ENCODE results near the gene IMPACT. TPM values are rescaled to one million over a fixed set of nuclear protein-coding genes. Genes with fewer than 3 reads are reported as not detected.
A peak's percentile ranks its signal among the peaks of the same experiment; 100 is the strongest.

IMPACT gene
- total RNA-seq, 1 experiment from 2014 or later: 21.7 TPM

- in situ Hi-C loops (cut with HindIII; ENCODE audit: low pct_unique_long_range_greater_than_20kb, low sequenced_read_pairs): no loop called here
- no peak for DNase-seq (ENCODE audit: low read depth)
Observed at GRCh38 chr18:24414349-24415003, 12.0 kb upstream of the IMPACT start.

DNA sequence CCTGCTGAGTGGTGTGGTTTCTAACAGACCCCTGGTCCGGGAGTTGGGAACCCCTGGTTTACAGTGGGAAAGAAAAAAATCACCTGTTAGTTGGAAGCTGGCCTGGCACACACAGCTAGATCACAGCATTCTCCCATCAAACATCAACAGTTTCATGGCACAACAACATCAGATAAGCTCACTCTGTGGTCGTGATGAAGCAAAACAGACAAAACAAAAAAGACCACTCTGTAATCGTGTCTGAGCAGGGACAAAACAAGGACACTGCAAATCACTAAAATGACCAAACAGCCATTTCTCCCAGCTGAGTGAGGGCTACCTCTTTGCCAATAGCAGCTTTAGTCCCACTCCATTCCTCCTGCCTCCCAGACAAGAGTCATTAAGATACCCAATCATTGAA lies 9.0 kb upstream of the IMPACT start:
- in situ Hi-C loops (cut with HindIII; ENCODE audit: low pct_unique_long_range_greater_than_20kb, low sequenced_read_pairs): no loop called here
- DNase-seq (ENCODE audit: low read depth): no peak

- in situ Hi-C loops (cut with HindIII; ENCODE audit: low pct_unique_long_range_greater_than_20kb, low sequenced_read_pairs): no loop called here
- no peak for DNase-seq (ENCODE audit: low read depth)
Observed at GRCh38 chr18:24420551-24420950, 5.9 kb upstream of the IMPACT start.

GRCh38 chr18:24421831-24422230 lies 4.6 kb upstream of the IMPACT start:
- DNase-seq (ENCODE audit: low read depth): no peak
- in situ Hi-C loops (cut with HindIII; ENCODE audit: low pct_unique_long_range_greater_than_20kb, low sequenced_read_pairs): no loop called here

- in situ Hi-C loops (cut with HindIII; ENCODE audit: low pct_unique_long_range_greater_than_20kb, low sequenced_read_pairs): no loop called here
- no peak for DNase-seq (ENCODE audit: low read depth)
Observed at GRCh38 chr18:24426073-24426397, 435 bp upstream of the IMPACT start.

GRCh38 chr18:24427484-24427883 lies 1.0 kb downstream of the IMPACT start:
- DNase-seq (ENCODE audit: low read depth): peak; percentile 14

DNA sequence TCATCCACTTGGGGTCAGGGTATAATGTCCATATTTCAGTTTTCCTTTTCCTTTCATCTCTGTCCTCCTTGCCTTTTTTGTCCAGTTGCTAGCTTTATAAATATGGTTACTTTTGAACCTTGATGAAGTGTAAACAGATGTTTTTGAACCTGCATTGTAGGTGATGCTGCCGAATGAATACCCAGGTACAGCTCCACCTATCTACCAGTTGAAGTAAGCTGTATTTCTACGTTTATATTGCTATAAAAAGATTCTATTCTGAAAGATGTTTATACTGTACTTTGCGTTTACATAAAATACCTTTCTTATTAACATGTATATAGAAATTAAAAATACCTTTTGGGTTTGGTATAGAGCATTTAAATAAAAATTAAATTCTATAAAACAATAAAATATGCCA lies 2.2 kb downstream of the IMPACT start:
- no peak for DNase-seq (ENCODE audit: low read depth)
- in situ Hi-C loops (cut with HindIII; ENCODE audit: low pct_unique_long_range_greater_than_20kb, low sequenced_read_pairs): no loop called here

More at GRCh38 chr18:24427484-24427883, 1.0 kb downstream of the IMPACT start:
- in situ Hi-C loops (cut with HindIII; ENCODE audit: low pct_unique_long_range_greater_than_20kb, low sequenced_read_pairs): no loop called here

DNA sequence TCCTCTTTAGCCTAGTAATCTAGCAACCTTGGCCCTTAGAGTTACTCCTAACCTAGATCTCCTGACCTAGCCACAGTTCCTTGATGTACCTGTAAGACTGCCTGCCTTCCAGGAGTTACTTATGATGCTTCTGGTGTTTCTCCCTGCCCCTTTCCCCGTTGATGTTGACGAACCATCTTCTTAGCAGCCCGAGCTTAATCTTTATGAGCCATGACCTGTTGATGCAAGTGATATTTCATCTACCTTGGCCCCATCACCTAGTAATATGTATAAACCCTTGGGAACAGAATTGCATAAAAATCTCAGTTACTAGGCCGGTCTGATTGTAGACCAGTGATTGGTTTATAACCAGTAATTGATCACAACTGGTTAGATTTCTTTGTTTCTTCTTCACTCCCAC lies 2.7 kb downstream of the IMPACT start:
- DNase-seq (ENCODE audit: low read depth): no peak
- in situ Hi-C loops (cut with HindIII; ENCODE audit: low pct_unique_long_range_greater_than_20kb, low sequenced_read_pairs): no loop called here

DNA sequence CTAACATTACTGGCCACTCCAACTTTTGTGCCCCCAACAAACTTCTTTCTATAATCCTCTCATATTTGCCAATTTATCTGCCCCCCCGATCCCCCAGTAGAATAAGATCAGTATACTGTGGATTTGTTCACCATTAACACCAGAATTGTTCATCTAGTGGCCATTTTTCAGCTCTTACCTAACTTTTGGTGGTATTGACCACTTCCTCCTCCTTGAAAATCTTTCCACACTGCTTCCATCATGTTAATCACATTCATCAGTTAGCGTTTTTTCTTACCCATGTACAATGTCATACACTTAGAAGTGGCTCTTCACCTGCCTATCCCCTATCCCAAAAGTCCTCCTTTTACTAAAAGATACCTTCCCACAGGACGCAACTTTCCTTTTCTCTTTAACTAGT lies 6.1 kb downstream of the IMPACT start:
- DNase-seq (ENCODE audit: low read depth): no peak
- in situ Hi-C loops (cut with HindIII; ENCODE audit: low pct_unique_long_range_greater_than_20kb, low sequenced_read_pairs): no loop called here

- DNase-seq (ENCODE audit: low read depth): no peak
- in situ Hi-C loops (cut with HindIII; ENCODE audit: low pct_unique_long_range_greater_than_20kb, low sequenced_read_pairs): no loop called here
Observed at GRCh38 chr18:24436939-24437338, 10.5 kb downstream of the IMPACT start.

- in situ Hi-C loops (cut with HindIII; ENCODE audit: low pct_unique_long_range_greater_than_20kb, low sequenced_read_pairs): no loop called here
- DNase-seq (ENCODE audit: low read depth): no peak
Observed at GRCh38 chr18:24443870-24444269, 17.4 kb downstream of the IMPACT start.

DNA sequence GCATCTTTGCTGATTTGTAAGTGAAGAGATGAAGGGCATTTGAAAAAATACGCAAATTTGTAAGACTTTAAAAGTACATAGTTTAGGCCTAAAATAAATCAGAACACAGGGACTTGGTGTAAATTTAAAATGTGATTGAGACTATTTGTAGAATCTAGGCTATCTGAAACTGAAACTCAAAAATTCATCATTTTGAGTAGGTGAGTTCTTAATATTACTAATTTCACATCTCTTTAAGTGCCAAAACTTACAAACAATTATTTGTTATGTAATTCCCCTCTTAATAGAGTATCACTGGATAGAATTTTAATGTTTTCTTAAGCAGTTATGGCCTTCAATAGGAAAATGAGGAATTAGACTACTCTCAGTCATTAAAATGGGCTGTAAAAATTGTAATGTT lies 20.0 kb downstream of the IMPACT start:
- DNase-seq (ENCODE audit: low read depth): no peak
- in situ Hi-C loops (cut with HindIII; ENCODE audit: low pct_unique_long_range_greater_than_20kb, low sequenced_read_pairs): no loop called here

DNA sequence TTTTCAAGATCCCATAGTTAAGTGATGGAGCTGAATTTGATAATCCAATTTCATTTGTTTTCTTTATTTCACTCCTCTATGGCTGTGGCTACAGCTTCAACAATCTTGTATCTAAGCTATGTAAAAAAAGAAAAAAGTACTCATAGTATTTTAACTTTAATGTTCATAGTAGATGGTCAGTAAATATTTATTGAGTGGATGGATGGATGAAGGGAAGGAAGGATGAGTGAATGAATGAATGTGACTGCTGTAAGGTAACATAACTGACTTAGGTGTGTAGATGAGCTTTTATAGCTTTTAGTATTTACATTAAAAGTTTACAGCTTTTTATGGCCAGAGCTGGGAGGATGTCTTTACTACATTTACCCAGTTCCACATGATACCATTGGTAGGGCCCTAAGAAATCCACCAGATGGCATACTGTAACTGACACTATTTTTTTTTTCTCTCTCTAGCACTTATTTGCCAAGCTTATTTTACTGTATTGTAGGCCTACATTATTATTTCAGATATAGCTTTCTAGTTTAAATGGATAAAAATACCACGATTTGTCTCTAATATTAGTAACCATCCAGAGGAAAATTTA lies 20.6 kb downstream of the IMPACT start:
- in situ Hi-C loops (cut with HindIII; ENCODE audit: low pct_unique_long_range_greater_than_20kb, low sequenced_read_pairs): no loop called here
- no peak for DNase-seq (ENCODE audit: low read depth)

GRCh38 chr18:24447961-24448360 lies 21.5 kb downstream of the IMPACT start:
- no peak for DNase-seq (ENCODE audit: low read depth)
- in situ Hi-C loops (cut with HindIII; ENCODE audit: low pct_unique_long_range_greater_than_20kb, low sequenced_read_pairs): no loop called here

- in situ Hi-C loops (cut with HindIII; ENCODE audit: low pct_unique_long_range_greater_than_20kb, low sequenced_read_pairs): no loop called here
Observed at GRCh38 chr18:24456549-24456948, 30.1 kb downstream of the IMPACT start.

DNA sequence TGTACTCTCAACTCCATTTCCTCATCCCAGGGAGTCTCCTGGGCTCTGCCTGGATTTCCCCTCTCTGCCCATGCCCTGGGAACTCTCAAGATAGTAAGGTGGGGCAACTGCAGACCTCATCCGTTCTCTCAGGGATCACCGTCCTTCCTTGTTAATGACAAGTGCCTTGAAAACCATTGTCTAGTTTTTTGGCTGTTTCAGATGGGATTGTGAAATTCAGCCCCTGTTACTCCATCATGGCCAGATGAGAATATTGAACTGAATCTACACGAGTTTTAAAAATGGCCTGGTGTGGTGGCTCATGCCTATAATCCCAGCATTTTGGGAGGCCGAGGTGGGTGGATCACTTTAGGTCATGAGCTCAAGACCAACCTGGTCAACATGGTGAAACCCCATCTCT lies 33.3 kb downstream of the IMPACT start:
- in situ Hi-C loops (cut with HindIII; ENCODE audit: low pct_unique_long_range_greater_than_20kb, low sequenced_read_pairs): no loop called here
- DNase-seq (ENCODE audit: low read depth): no peak

More at GRCh38 chr18:24456549-24456948, 30.1 kb downstream of the IMPACT start:
- DNase-seq (ENCODE audit: low read depth): no peak

DNA sequence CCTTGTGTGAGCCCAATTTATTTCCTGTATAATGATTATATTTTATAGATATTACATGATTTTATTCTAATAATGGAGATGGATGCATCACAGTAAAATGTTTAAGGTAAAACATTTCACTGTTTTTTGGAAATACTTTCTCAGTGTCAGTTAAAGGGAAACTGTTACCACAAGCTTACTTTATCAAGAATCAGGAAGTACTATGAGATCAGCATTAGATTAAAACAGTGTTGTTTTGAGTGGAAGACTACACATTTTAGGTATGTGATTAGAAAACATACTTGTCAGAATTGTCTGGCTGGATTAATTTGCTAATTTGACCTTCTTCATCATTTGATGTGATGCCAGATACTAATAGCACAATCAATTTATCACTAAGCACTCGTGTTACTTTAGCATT lies 33.9 kb downstream of the IMPACT start, which contains the start of gene HRH4:
Gene HRH4, plus strand, starts transcription at position 250 of the 400 bp plus-strand sequence. Its CDS starts 92 bp downstream, at position 342.
- in situ Hi-C loops (cut with HindIII; ENCODE audit: low pct_unique_long_range_greater_than_20kb, low sequenced_read_pairs): no loop called here
- DNase-seq (ENCODE audit: low read depth): no peak

DNA sequence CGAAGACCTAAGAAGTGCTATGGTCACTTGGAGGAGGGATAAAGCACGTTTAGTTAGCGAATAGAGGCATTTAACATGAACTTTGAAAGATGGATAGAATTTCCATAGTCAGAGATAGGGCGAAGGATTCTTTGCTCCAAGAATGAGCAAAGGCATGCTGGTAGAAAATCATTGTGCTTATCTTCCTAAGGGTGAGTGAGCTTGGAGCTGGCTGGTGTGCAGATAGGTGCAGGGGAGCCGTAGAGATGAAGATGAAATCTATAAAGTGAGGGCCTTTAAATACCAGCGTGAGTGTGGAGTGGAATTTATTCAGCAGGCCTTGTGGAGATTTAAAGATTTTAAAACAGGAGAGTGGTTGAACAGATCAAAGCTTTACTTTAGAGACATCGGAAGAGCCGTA lies 35.5 kb downstream of the IMPACT start:
- in situ Hi-C loops (cut with HindIII; ENCODE audit: low pct_unique_long_range_greater_than_20kb, low sequenced_read_pairs): no loop called here
- no peak for DNase-seq (ENCODE audit: low read depth)

- in situ Hi-C loops (cut with HindIII; ENCODE audit: low pct_unique_long_range_greater_than_20kb, low sequenced_read_pairs): no loop called here
- no peak for DNase-seq (ENCODE audit: low read depth)
Observed at GRCh38 chr18:24462838-24463775, 36.6 kb downstream of the IMPACT start.
